Measurements from ENCODE around the gene CASP7. TPM values are rescaled to one million over a fixed set of nuclear protein-coding genes. Genes with fewer than 3 reads are reported as not detected.

CASP7 gene
- total and polyA plus RNA-seq, 2 of the 8 experiments (the other 6 are each of a cell fraction or from before 2014, with no cell fraction given) = 2.3 to 4.1 TPM

DNA sequence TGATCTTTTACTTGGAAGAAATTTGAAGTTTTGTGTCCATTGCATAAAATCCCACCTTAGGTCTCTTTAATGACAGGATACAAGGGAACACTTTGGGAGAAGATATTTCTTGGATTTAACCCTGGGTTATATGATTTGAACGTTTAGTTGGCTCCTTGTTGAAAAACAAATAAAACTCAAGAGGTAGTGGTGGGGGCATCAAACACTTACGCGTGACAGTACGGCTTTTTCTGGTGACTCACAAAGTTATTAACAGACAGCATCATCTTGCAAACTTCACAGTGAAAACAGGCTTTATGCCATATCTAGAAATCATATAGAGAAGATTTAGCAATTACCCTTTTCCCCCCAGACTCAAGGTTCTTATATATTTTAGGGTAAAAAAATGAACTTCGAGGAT, 16.6 kb upstream of the CASP7 start (continued):
- TF ChIP-seq CHD7 (IDR thresholded peaks at IDR 0.05; ENCODE audit: insufficient replicate concordance, low read length) (no peak), BRCA1 (IDR thresholded peaks at IDR 0.05; ENCODE audit: low read depth, low read length) (no peak), RNF2 (IDR thresholded peaks at IDR 0.05; ENCODE audit: borderline replicate concordance, low read depth, low read length, missing control alignments, poor library complexity, severe bottlenecking) (no peak), ASH2L (IDR thresholded peaks at IDR 0.05; ENCODE audit: low read length) (no peak), JUND (IDR thresholded peaks at IDR 0.05; ENCODE audit: low read length) (no peak), TAF7 (optimal IDR thresholded peaks at IDR 0.05; ENCODE audit: borderline replicate concordance, low read depth, low read length) (no peak), SRF (IDR thresholded peaks at IDR 0.05; ENCODE audit: low read depth, low read length) (no peak)
- TF ChIP-seq, protein P1, sequence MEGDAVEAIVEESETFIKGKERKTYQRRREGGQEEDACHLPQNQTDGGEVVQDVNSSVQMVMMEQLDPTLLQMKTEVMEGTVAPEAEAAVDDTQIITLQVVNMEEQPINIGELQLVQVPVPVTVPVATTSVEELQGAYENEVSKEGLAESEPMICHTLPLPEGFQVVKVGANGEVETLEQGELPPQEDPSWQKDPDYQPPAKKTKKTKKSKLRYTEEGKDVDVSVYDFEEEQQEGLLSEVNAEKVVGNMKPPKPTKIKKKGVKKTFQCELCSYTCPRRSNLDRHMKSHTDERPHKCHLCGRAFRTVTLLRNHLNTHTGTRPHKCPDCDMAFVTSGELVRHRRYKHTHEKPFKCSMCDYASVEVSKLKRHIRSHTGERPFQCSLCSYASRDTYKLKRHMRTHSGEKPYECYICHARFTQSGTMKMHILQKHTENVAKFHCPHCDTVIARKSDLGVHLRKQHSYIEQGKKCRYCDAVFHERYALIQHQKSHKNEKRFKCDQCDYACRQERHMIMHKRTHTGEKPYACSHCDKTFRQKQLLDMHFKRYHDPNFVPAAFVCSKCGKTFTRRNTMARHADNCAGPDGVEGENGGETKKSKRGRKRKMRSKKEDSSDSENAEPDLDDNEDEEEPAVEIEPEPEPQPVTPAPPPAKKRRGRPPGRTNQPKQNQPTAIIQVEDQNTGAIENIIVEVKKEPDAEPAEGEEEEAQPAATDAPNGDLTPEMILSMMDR (IDR thresholded peaks at IDR 0.05; ENCODE audit: control extremely low read depth in 1 of 3, insufficient read depth in 1 of 3, low read depth in 1 of 3, low read length in 3 of 3) = no peak
